ENCODE data around the gene HNMT. TPM values are rescaled to one million over a fixed set of nuclear protein-coding genes. Genes with fewer than 3 reads are reported as not detected.
A peak's percentile ranks its signal among the peaks of the same experiment; 100 is the strongest.

HNMT gene
- total and polyA plus RNA-seq, 2 of the 13 experiments (the other 11 are each of a cell fraction or from before 2014, with no cell fraction given), result 279 to 309 TPM

DNA sequence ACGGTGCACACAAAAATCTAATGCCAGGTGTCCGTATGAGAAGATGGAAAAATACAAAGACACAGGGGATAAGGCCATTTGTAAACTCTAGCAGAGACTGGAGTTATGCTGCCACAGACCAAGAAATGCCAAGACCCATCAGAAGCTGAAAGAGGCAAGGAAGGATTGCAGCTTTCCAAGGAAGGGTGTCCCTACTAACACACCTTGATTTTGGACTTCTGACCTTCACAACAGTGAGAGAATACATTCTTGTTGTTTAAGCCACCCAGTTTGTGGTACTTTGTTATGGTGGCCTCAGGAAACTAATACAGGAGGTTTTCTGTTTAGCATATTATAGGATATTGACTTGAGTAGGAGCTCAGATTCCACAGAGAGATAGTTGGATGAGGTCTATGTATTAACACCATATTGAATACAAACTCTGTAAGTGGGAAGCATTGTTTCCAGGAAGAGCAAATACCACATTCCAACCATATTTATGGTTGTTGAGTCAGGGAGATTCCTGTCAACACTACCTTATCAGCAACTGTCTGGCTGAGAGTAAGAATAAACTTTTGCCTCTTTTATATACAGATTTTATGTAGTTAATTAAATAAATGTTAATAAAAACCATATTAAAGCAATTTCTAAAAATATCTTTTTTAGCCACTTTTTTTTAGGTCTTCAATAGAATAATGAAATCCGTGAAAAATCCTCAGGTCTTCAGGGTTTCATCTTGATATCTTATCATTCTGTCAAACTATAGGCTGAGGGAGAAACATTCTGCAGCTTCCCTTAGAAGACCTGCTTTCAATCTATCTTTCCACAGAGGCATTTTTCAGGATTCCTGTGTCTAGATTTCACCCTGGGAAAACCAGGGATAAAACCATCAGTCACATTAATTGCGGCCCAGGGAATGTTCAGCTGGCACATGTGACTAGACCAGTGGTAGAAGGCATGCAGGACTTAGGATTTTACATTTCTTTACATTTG is 35.4 kb upstream of the HNMT start (continued):
- TF ChIP-seq, protein P1, sequence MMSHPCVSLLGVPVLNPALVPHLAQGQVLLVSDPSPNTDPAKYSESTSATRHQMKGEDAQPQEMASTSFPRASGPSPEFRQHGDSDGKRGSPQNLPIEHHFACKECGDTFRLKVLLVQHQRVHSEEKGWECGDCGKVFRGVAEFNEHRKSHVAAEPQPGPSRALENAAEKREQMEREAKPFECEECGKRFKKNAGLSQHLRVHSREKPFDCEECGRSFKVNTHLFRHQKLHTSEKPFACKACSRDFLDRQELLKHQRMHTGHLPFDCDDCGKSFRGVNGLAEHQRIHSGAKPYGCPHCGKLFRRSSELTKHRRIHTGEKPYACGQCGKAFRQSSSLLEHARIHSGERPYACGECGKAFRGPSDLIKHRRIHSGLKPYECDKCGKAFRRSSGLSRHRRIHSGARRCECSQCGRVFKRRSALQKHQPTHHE (CRISPR knock-in tag; IDR thresholded peaks at IDR 0.05; ENCODE audit: borderline replicate concordance), result 0 out of 2 replicates have a peak, but pooled peaks have one; percentile 62
- TF ChIP-seq ZNF672 (CRISPR knock-in tag; IDR thresholded peaks at IDR 0.05) (no peak), GABPA (IDR thresholded peaks at IDR 0.05; ENCODE audit: low read depth, low read length) (no peak), GABPA (CRISPR knock-in tag; IDR thresholded peaks at IDR 0.05; ENCODE audit: low read depth) (peak; percentile 39; the same call in 1 of the 2 replicates), LBX2 (CRISPR knock-in tag; IDR thresholded peaks at IDR 0.05; ENCODE audit: borderline replicate concordance) (no peak), PHF20 (CRISPR knock-in tag; IDR thresholded peaks at IDR 0.05) (no peak), KDM3A (CRISPR knock-in tag; IDR thresholded peaks at IDR 0.05; ENCODE audit: low read depth) (0 out of 2 replicates have a peak, but pooled peaks have one; percentile 53), HES4 (CRISPR knock-in tag; IDR thresholded peaks at IDR 0.05; ENCODE audit: borderline replicate concordance) (no peak), ZNF556 (CRISPR knock-in tag; IDR thresholded peaks at IDR 0.05; ENCODE audit: borderline replicate concordance) (peak; percentile 43; the same call in 1 of the 2 replicates), ZNF501 (CRISPR knock-in tag; IDR thresholded peaks at IDR 0.05) (no peak), CREB1 (IDR thresholded peaks at IDR 0.05) (no peak), CREB1 (CRISPR knock-in tag; IDR thresholded peaks at IDR 0.05) (peak; percentile 74; the same call in 1 of the 2 replicates), KDM1A (CRISPR knock-in tag; IDR thresholded peaks at IDR 0.05) (no peak)
- TF ChIP-seq, protein P2, sequence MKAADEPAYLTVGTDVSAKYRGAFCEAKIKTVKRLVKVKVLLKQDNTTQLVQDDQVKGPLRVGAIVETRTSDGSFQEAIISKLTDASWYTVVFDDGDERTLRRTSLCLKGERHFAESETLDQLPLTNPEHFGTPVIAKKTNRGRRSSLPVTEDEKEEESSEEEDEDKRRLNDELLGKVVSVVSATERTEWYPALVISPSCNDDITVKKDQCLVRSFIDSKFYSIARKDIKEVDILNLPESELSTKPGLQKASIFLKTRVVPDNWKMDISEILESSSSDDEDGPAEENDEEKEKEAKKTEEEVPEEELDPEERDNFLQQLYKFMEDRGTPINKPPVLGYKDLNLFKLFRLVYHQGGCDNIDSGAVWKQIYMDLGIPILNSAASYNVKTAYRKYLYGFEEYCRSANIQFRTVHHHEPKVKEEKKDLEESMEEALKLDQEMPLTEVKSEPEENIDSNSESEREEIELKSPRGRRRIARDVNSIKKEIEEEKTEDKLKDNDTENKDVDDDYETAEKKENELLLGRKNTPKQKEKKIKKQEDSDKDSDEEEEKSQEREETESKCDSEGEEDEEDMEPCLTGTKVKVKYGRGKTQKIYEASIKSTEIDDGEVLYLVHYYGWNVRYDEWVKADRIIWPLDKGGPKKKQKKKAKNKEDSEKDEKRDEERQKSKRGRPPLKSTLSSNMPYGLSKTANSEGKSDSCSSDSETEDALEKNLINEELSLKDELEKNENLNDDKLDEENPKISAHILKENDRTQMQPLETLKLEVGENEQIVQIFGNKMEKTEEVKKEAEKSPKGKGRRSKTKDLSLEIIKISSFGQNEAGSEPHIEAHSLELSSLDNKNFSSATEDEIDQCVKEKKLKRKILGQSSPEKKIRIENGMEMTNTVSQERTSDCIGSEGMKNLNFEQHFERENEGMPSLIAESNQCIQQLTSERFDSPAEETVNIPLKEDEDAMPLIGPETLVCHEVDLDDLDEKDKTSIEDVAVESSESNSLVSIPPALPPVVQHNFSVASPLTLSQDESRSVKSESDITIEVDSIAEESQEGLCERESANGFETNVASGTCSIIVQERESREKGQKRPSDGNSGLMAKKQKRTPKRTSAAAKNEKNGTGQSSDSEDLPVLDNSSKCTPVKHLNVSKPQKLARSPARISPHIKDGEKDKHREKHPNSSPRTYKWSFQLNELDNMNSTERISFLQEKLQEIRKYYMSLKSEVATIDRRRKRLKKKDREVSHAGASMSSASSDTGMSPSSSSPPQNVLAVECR (CRISPR knock-in tag; IDR thresholded peaks at IDR 0.05; ENCODE audit: borderline replicate concordance), result no peak
- TF ChIP-seq, protein P3, sequence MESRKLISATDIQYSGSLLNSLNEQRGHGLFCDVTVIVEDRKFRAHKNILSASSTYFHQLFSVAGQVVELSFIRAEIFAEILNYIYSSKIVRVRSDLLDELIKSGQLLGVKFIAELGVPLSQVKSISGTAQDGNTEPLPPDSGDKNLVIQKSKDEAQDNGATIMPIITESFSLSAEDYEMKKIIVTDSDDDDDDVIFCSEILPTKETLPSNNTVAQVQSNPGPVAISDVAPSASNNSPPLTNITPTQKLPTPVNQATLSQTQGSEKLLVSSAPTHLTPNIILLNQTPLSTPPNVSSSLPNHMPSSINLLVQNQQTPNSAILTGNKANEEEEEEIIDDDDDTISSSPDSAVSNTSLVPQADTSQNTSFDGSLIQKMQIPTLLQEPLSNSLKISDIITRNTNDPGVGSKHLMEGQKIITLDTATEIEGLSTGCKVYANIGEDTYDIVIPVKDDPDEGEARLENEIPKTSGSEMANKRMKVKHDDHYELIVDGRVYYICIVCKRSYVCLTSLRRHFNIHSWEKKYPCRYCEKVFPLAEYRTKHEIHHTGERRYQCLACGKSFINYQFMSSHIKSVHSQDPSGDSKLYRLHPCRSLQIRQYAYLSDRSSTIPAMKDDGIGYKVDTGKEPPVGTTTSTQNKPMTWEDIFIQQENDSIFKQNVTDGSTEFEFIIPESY (CRISPR knock-in tag; IDR thresholded peaks at IDR 0.05), result no peak

Data from HepG2 (cell line).